Measurements from ENCODE around the gene TRPM2.
A peak's percentile ranks its signal among the peaks of the same experiment; 100 is the strongest.

Gene TRPM2

GRCh38 chr21:44363278-44363677 lies 9.9 kb downstream of the TRPM2 start:
- DNase-seq (ENCODE audit: insufficient read length, low spot score): no peak
- no peak for TF ChIP-seq POLR2A (IDR thresholded peaks at IDR 0.05; ENCODE audit: low read depth, low read length)
- no peak for FAIRE-seq

GRCh38 chr21:44364151-44365053 lies 11.0 kb downstream of the TRPM2 start:
- FAIRE-seq (no peak), DNase-seq (ENCODE audit: insufficient read length, low spot score) (no peak)
- no peak for TF ChIP-seq POLR2A (IDR thresholded peaks at IDR 0.05; ENCODE audit: low read depth, low read length)

- DNase-seq (ENCODE audit: insufficient read length, low spot score) (no peak), FAIRE-seq (no peak)
- no peak for TF ChIP-seq POLR2A (IDR thresholded peaks at IDR 0.05; ENCODE audit: low read depth, low read length)
These were observed 12.0 kb downstream of the TRPM2 start for GRCh38 chr21:44365251-44365966.

GRCh38 chr21:44365967-44366585 lies 12.7 kb downstream of the TRPM2 start:
- DNase-seq (ENCODE audit: insufficient read length, low spot score) (no peak), FAIRE-seq (no peak)
- no peak for TF ChIP-seq POLR2A (IDR thresholded peaks at IDR 0.05; ENCODE audit: low read depth, low read length)

GRCh38 chr21:44366586-44367211 lies 13.3 kb downstream of the TRPM2 start:
- no peak for DNase-seq (ENCODE audit: insufficient read length, low spot score)
- no peak for FAIRE-seq

GRCh38 chr21:44368711-44369446 lies 15.5 kb downstream of the TRPM2 start:
- no peak for FAIRE-seq
- no peak for DNase-seq (ENCODE audit: insufficient read length, low spot score)
- no peak for TF ChIP-seq POLR2A (IDR thresholded peaks at IDR 0.05; ENCODE audit: low read depth, low read length)

More at GRCh38 chr21:44366586-44367211, 13.3 kb downstream of the TRPM2 start:
- no peak for TF ChIP-seq POLR2A (IDR thresholded peaks at IDR 0.05; ENCODE audit: low read depth, low read length)

DNA sequence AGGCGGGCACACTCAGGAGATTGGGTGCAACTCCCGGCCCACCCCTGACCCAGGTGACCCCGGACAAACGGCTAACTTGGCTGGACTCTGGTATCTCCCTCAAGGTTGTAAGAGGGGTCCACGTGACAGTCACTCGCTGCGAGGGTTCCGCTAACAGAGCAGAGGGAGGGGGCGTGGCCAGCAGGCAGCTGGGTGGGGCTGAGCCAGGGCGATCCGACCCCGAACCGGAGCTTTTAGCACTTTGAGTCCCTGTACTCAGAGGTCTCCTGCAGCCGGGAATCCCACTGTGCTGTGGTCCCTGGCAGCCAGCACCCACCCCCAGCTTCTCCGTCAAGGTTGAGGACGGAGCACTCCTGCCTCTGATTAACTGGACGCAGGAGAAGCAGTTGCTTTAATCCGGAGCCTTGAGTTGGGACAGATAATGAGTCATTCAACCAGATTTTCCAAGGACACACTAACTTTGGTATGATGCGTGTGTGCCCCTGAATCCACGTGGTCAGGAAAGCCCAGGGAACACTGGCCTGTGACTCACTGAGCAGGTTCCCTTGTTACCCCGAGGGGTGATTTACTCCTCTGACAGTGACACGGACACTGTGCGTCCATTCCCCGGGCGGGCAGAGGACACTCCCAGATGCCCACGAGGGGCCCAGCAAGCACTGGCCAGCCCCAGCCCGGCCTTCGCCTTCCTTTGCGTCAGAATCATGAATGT lies 16.8 kb downstream of the TRPM2 start:
- FAIRE-seq (no peak), DNase-seq (ENCODE audit: insufficient read length, low spot score) (peak; percentile 87)
- no peak for TF ChIP-seq POLR2A (IDR thresholded peaks at IDR 0.05; ENCODE audit: low read depth, low read length)

DNA sequence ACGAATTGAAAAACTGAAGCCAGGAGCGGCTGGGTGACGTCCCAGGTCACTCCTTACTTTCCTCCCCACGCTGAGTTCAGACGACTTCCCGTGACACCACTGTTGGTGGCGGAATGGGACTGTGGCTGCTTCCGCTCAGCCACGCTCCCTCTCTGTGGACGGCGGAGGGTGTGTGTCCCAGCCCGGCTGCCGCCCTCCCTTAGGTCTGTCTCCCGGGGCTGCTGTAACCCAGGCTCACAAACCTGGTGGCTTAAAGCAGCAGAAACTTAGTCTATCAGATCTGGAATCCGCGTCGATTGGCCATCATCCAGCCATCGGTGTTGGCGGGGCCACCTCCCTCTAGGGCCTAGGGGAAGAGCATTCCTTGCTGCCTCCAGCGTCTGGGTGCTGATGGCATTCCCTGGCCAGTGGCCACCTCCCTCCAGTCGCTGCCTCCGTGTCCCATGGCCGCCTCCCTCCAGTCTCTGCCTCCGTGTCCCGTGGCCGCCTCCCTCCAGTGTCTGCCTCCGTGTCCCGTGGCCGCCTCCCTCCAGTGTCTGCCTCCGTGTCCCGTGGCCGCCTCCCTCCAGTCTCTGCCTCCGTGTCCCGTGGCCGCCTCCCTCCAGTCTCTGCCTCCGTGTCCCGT lies 17.5 kb downstream of the TRPM2 start:
- DNase-seq (ENCODE audit: insufficient read length, low spot score): no peak
- no peak for FAIRE-seq
- no peak for TF ChIP-seq POLR2A (IDR thresholded peaks at IDR 0.05; ENCODE audit: low read depth, low read length)

DNA sequence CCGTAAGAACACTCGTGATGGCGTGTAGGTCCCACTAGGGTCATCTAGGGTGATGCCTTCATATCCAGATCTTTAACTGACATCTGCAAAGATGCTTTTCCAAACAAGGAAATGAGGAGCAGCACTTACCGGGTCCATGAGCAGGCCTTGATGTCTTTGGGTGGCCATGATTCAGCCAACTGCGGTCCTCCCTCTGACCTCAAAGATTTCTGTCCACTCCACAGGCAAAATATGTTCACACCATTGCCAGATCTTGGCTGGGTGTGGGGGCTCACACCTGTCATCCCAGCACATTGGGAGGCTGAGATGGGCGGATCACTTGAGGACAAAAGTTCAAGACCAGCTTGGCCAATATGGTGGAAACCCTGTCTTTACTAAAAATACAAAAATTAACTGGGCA lies 18.2 kb downstream of the TRPM2 start:
- TF ChIP-seq POLR2A (IDR thresholded peaks at IDR 0.05; ENCODE audit: low read depth, low read length): no peak
- FAIRE-seq (no peak), DNase-seq (ENCODE audit: insufficient read length, low spot score) (no peak)

DNA sequence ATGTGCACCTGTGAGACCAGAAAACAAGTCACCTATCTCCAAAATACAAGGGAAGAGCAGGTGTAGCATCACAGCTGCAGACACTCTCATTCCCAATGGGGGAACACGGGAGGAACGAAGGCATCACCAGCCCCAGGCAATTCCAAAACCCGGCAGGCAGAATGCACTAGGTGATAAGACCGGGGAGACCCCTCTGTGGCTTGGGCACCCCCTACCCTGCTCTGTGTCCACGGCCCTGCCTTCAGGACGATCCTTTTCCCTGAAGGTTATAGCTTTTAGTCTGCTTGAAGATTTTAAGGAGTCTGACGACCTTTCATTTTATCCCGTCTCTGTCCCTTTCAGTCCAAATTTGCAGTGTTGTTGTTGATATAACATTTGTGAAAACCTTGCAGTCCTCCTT lies 19.2 kb downstream of the TRPM2 start:
- no peak for DNase-seq (ENCODE audit: insufficient read length, low spot score)
- no peak for FAIRE-seq
- no peak for TF ChIP-seq POLR2A (IDR thresholded peaks at IDR 0.05; ENCODE audit: low read depth, low read length)

DNA sequence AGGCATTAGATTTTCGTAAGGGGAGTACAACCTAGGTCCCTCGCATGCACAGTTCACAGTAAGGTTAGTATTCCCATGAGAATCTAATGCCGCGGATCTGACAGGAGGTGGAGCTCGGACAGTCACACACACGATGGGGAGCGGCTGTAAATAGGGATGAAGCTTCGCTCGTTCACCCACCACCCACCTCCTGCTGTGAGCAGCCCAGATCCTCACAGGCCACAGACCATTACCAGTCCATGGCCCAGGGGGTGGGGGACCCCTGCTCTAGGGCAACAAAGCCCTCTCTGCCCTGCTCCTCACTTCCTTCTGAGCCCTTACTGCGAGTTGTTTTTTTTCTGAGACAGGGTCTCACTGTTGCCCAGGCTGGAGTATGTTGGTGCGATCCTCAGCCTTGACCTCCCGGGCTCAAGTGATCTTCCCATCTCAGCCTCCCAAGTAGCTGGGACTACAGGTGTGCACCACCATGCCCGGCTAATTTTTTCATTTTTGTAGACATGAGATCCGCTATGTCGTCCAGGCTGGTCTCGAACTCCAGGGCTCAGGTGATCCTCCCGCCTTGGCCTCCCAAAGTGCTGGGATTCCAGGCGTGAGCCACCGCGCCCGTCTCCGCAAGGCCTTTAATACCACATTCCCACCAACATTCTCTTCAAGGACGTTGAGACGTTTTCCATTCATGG lies 21.3 kb downstream of the TRPM2 start:
- FAIRE-seq (no peak), DNase-seq (ENCODE audit: insufficient read length, low spot score) (no peak)
- TF ChIP-seq POLR2A (IDR thresholded peaks at IDR 0.05; ENCODE audit: low read depth, low read length): no peak

GRCh38 chr21:44375281-44375651 lies 21.8 kb downstream of the TRPM2 start:
- TF ChIP-seq POLR2A (IDR thresholded peaks at IDR 0.05; ENCODE audit: low read depth, low read length): no peak
- DNase-seq (ENCODE audit: insufficient read length, low spot score): no peak
- FAIRE-seq: no peak
